H9 (cell line): Measurements from ENCODE around the gene TCF7L2. TPM values are rescaled to one million over a fixed set of nuclear protein-coding genes. Genes with fewer than 3 reads are reported as not detected.

Experiments used
- DNase-seq: peaks from one replicate; pipeline ENCODE4 v3.0.0-alpha.2; 2017
- H2AFZ ChIP-seq: one replicate; pipeline ENCODE4 v1.6.1; 2013; ENCODE audit warnings: mild to moderate bottlenecking, low read length, control low read depth, moderate library complexity
- H2AK5ac ChIP-seq: 2 replicates; pipeline ENCODE4 v1.6.1; 2013; ENCODE audit warnings: low read length, control low read depth, mixed read lengths; ENCODE audit not compliant: insufficient read length
- H2BK120ac ChIP-seq: one replicate; pipeline ENCODE4 v1.6.1; 2013; ENCODE audit warnings: low read depth, mild to moderate bottlenecking, low read length, control low read depth, inconsistent platforms; ENCODE audit not compliant: poor library complexity, severe bottlenecking
- H2BK12ac ChIP-seq: 2 replicates; pipeline ENCODE4 v1.6.1; 2013; ENCODE audit warnings: low read length, control low read depth, mixed read lengths, low read depth; ENCODE audit not compliant: insufficient read length
- H2BK15ac ChIP-seq: 2 replicates; pipeline ENCODE4 v1.6.1; 2013; ENCODE audit warnings: low read depth, low read length, control low read depth
- H2BK20ac ChIP-seq: one replicate; pipeline ENCODE4 v1.6.1; 2013; ENCODE audit warnings: low read depth, mild to moderate bottlenecking, low read length, control low read depth, inconsistent platforms; ENCODE audit not compliant: poor library complexity, severe bottlenecking
- H2BK5ac ChIP-seq: 2 replicates; pipeline ENCODE4 v1.6.1; 2013; ENCODE audit warnings: low read length, control low read depth, mixed read lengths; ENCODE audit not compliant: insufficient read length
- H3K14ac ChIP-seq: 2 replicates; pipeline ENCODE4 v1.6.1; 2013; ENCODE audit warnings: low read length, control low read depth; ENCODE audit not compliant: insufficient read depth
- H3K18ac ChIP-seq: 2 replicates; pipeline ENCODE4 v1.6.1; 2013; ENCODE audit warnings: low read depth, mild to moderate bottlenecking, mixed read lengths, low read length, control low read depth; ENCODE audit not compliant: insufficient read length
- H3K23ac ChIP-seq: 2 replicates; pipeline ENCODE4 v1.6.1; 2013; ENCODE audit warnings: low read length, control low read depth, mixed read lengths, low read depth; ENCODE audit not compliant: insufficient read length
- H3K23me2 ChIP-seq: 2 replicates; pipeline ENCODE4 v1.6.1; 2013; ENCODE audit warnings: low read depth, mild to moderate bottlenecking, mixed read lengths, low read length, control low read depth; ENCODE audit not compliant: insufficient read length, poor library complexity, severe bottlenecking
- H3K27ac ChIP-seq: 2 replicates; pipeline ENCODE4 v1.5.1; 2013; ENCODE audit warnings: low read length, control low read depth, mixed read lengths, low read depth; ENCODE audit not compliant: insufficient read length
- H3K27me3 ChIP-seq: 2 replicates; pipeline ENCODE4 v1.6.1; 2013; ENCODE audit warnings: low read length, control low read depth, inconsistent platforms; ENCODE audit not compliant: insufficient read depth
- H3K4ac ChIP-seq: 2 replicates; pipeline ENCODE4 v1.6.1; 2013; ENCODE audit warnings: low read depth, mild to moderate bottlenecking, control low read depth, inconsistent platforms, low read length, moderate library complexity
- H3K4me1 ChIP-seq: 2 replicates; pipeline ENCODE4 v1.6.1; 2013; ENCODE audit warnings: low read length, control low read depth, inconsistent platforms; ENCODE audit not compliant: insufficient read depth
- H3K4me2 ChIP-seq: 2 replicates; pipeline ENCODE4 v1.6.1; 2013; ENCODE audit warnings: low read length, control low read depth, mixed read lengths; ENCODE audit not compliant: insufficient read length, insufficient read depth
- H3K56ac ChIP-seq: 2 replicates; pipeline ENCODE4 v1.6.1; 2013; ENCODE audit warnings: low read depth, mild to moderate bottlenecking, mixed read lengths, low read length, control low read depth; ENCODE audit not compliant: insufficient read length
- H3K79me1 ChIP-seq: 2 replicates; pipeline ENCODE4 v1.6.1; 2013; ENCODE audit warnings: low read depth, mild to moderate bottlenecking, moderate library complexity, low read length, control low read depth, inconsistent platforms; ENCODE audit not compliant: insufficient read depth, poor library complexity, severe bottlenecking
- H3K79me2 ChIP-seq: 2 replicates; pipeline ENCODE4 v1.6.1; 2013; ENCODE audit warnings: low read length, control low read depth, inconsistent platforms; ENCODE audit not compliant: insufficient read depth
- H3K9ac ChIP-seq: 2 replicates; pipeline ENCODE4 v1.6.1; 2013; ENCODE audit warnings: low read length, control low read depth, mixed read lengths; ENCODE audit not compliant: insufficient read length; ENCODE audit errors: extremely low read depth
- H3K9me3 ChIP-seq: one replicate; pipeline ENCODE4 v1.6.1; 2013; ENCODE audit warnings: low read depth, low read length, inconsistent platforms; ENCODE audit not compliant: control insufficient read depth
- H3T11ph ChIP-seq: one replicate; pipeline ENCODE4 v1.6.1; 2013; ENCODE audit warnings: mild to moderate bottlenecking, low read length, control low read depth, inconsistent platforms
- H4K20me1 ChIP-seq: one replicate; pipeline ENCODE4 v1.6.1; 2013; ENCODE audit not compliant: control insufficient read depth, insufficient read length, insufficient read depth
- H4K5ac ChIP-seq: 2 replicates; pipeline ENCODE4 v1.6.1; 2013; ENCODE audit warnings: low read depth, mild to moderate bottlenecking, mixed read lengths, low read length, control low read depth; ENCODE audit not compliant: insufficient read length
- H4K8ac ChIP-seq: replicated peaks from 2 replicates; pipeline ENCODE4 v1.6.1; 2013; ENCODE audit warnings: low read length, control low read depth, mixed read lengths, low read depth; ENCODE audit not compliant: insufficient read length
- H4K91ac ChIP-seq: 2 replicates; pipeline ENCODE4 v1.6.1; 2013; ENCODE audit warnings: low read depth, mild to moderate bottlenecking, moderate library complexity, mixed read lengths, low read length, control low read depth; ENCODE audit not compliant: insufficient read length
- H3K27ac Mint-ChIP-seq, 3 experiments: 2 replicates in 2 of 3; 3 replicates in 1 of 3; pipeline ENCODE4 v1.8.0; 2020 to 2021; ENCODE audit warnings: mixed read lengths in 3 of 3, mild to moderate bottlenecking in 1 of 3, moderate library complexity in 1 of 3
- H3K27me3 Mint-ChIP-seq: 2 replicates; pipeline ENCODE4 v1.8.0; 2021; ENCODE audit warnings: low read depth, mild to moderate bottlenecking, moderate library complexity, mixed read lengths
- H3K36me3 Mint-ChIP-seq, 3 experiments: 2 replicates in 2 of 3; 3 replicates in 1 of 3; pipeline ENCODE4 v1.8.0; 2020 to 2021; ENCODE audit warnings: low read depth in 3 of 3, mixed read lengths in 3 of 3; ENCODE audit not compliant: insufficient read depth in 1 of 3
- H3K4me1 Mint-ChIP-seq, 2 experiments: 2 replicates each; pipeline ENCODE4 v1.8.0; 2020; ENCODE audit warnings: mixed read lengths in 2 of 2
- H3K4me3 Mint-ChIP-seq, 2 experiments: 2 replicates in 1 of 2; 3 replicates in 1 of 2; pipeline ENCODE4 v1.8.0; 2020 to 2021; ENCODE audit warnings: mild to moderate bottlenecking in 2 of 2, mixed read lengths in 2 of 2, moderate library complexity in 1 of 2
- H3K9me3 Mint-ChIP-seq, 2 experiments: 2 replicates in 1 of 2; 3 replicates in 1 of 2; pipeline ENCODE4 v1.8.0; 2020; ENCODE audit warnings: mild to moderate bottlenecking in 2 of 2, mixed read lengths in 2 of 2, moderate library complexity in 1 of 2
- CTCF ChIP-seq: fragments of 200-600 bp; sonication (generic); conservative IDR thresholded peaks from 3 replicates; pipeline ENCODE4 v1.8.0; 2021; ENCODE audit warnings: antibody characterized with exemption, mild to moderate bottlenecking
- WGBS: extraction: QIAGEN DNeasy Blood & Tissue Kit; methylation state at CpG from one replicate; pipeline ENCODE4 v1.1.7; 2013; ENCODE audit warnings: missing lambda C conversion rate, low lambda C conversion rate, mixed read lengths; ENCODE audit not compliant: insufficient read length; ENCODE audit errors: extremely low coverage; 5-methylcytosine and 5-hydroxymethylcytosine counted together
- total RNA-seq: library from RNA; stranded (reverse); gene quantifications from 2 replicates; pipeline ENCODE4 v1.2.1, GENCODE V29; 2021

The TCF7L2 gene
- total RNA-seq, 1 experiment from 2014 or later: 71.1 TPM

GRCh38 chr10:112959207-112959838 lies 9.3 kb downstream of the TCF7L2 start:
- Histone ChIP-seq H3K4me1 (peaks cover 24% of the 10 kb centered on the region; the same call in 1 of the 2 replicates), H3K14ac (no peak overlapping the region), H2BK20ac (no peak overlapping the region), H3K4me2 (no peak overlapping the region), H3K79me2 (peaks cover 44% of the 10 kb centered on the region; the same call in 1 of the 2 replicates), H3T11ph (no peak overlapping the region), H3K23me2 (peaks cover 16% of the 10 kb centered on the region), H3K56ac (no peak overlapping the region), H3K79me1 (peaks cover 7% of the 10 kb centered on the region), H3K4ac (no peak overlapping the region), H3K27ac (peak overlapping the region; percentile 9), H3K18ac (no peak overlapping the region), H4K20me1 (no peaks in the 10 kb centered on the region), H2AK5ac (no peak overlapping the region), H4K91ac (no peak overlapping the region), H4K5ac (no peak overlapping the region), H2AFZ (no peak overlapping the region), H3K27me3 (no peaks in the 10 kb centered on the region), H2BK12ac (no peak overlapping the region), H3K9ac (no peak overlapping the region), H2BK120ac (no peak overlapping the region), H2BK5ac (no peak overlapping the region), H4K8ac (no peak overlapping the region), H3K9me3 (no peaks in the 10 kb centered on the region), H3K23ac (no peak overlapping the region), H2BK15ac (no peak overlapping the region)
- peaks cover 88 to 92% of the 10 kb centered on the region in 2 experiments for H3K4me1 Mint-ChIP-seq
- no peak for DNase-seq
- H3K9me3 Mint-ChIP-seq: no peaks in the 10 kb centered on the region
- no peak for TF ChIP-seq CTCF
- H3K27me3 Mint-ChIP-seq: no peaks in the 10 kb centered on the region
- no CpG with 5 or more reads among the region's 6 CpGs for WGBS
- peaks cover 12 to 46% (median 31%) of the 10 kb centered on the region in 3 experiments; a peak in 6 of 7 replicates for H3K36me3 Mint-ChIP-seq
- H3K4me3 Mint-ChIP-seq: peak overlapping the region in 1 of 2 experiments; percentile 89; a peak in 4 of 5 replicates
- H3K27ac Mint-ChIP-seq: peak overlapping the region; percentile 69 to 98 (median 98)
